Fibroblast of pulmonary artery (primary cell): Measurements from ENCODE around the gene BCKDHB.
A peak's percentile ranks its signal among the peaks of the same experiment; 100 is the strongest.
"Not testable (repeated sequence)": the region's sequence is repeated elsewhere in the genome, so short reads cannot be mapped to it uniquely, and the experiment has no call there.

Experiments
- DNase-seq: peaks from one replicate; pipeline ENCODE4 v3.0.0-alpha.2; 2010; ENCODE audit warnings: low read depth
- H3K4me3 ChIP-seq: replicated peaks from 2 replicates; pipeline ENCODE4 v1.5.1; 2011; ENCODE audit warnings: low read depth, mild to moderate bottlenecking, control low read depth, low read length, moderate library complexity
- TF ChIP-seq, protein P1 (sequence below): IDR thresholded peaks from 2 replicates; pipeline ENCODE4 v1.5.1; 2011; ENCODE audit warnings: mild to moderate bottlenecking, control low read depth, low read length, inconsistent platforms; ENCODE audit errors: missing control alignments

BCKDHB gene

DNA sequence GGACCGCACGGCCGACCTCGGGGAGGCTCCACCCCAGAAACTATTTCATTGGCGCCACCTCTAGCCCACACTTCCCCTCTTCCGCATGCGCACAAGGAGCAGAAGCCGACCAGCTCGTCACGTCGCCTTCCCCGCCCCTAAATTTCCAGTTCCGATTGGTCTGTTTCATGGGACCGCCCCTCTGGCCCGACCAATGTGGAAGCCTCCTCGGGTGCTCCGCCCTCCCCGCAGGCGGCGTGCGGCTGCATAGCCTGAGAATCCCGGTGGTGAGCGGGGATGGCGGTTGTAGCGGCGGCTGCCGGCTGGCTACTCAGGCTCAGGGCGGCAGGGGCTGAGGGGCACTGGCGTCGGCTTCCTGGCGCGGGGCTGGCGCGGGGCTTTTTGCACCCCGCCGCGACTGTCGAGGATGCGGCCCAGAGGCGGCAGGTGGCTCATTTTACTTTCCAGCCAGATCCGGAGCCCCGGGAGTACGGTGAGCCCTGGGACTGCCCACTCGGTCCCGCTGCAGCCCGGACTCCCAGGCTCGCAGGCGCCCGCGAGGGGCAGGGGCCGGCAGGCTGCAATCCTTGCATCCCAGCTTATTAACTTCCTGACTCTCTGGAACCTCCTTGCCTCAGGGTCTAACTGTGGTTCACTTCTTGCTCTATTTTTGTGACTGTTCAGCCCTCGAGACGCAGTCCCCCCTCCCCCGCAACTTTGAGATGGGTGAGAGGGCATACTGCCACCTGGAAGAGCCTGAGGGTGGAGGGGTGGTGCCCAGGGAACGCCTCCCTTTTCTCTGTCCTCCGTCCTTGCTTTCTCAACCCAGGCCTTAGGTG lies at the start of gene BCKDHB:
Gene BCKDHB, plus strand, starts transcription at position 254 of the 818 bp plus-strand sequence. Its CDS starts 23 bp downstream, at position 277.
- DNase-seq, result peak; percentile 98
- peak within 1 kb of the TSS; percentile 73 for H3K4me3 ChIP-seq
- TF ChIP-seq, protein P1, sequence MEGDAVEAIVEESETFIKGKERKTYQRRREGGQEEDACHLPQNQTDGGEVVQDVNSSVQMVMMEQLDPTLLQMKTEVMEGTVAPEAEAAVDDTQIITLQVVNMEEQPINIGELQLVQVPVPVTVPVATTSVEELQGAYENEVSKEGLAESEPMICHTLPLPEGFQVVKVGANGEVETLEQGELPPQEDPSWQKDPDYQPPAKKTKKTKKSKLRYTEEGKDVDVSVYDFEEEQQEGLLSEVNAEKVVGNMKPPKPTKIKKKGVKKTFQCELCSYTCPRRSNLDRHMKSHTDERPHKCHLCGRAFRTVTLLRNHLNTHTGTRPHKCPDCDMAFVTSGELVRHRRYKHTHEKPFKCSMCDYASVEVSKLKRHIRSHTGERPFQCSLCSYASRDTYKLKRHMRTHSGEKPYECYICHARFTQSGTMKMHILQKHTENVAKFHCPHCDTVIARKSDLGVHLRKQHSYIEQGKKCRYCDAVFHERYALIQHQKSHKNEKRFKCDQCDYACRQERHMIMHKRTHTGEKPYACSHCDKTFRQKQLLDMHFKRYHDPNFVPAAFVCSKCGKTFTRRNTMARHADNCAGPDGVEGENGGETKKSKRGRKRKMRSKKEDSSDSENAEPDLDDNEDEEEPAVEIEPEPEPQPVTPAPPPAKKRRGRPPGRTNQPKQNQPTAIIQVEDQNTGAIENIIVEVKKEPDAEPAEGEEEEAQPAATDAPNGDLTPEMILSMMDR, result no peak

DNA sequence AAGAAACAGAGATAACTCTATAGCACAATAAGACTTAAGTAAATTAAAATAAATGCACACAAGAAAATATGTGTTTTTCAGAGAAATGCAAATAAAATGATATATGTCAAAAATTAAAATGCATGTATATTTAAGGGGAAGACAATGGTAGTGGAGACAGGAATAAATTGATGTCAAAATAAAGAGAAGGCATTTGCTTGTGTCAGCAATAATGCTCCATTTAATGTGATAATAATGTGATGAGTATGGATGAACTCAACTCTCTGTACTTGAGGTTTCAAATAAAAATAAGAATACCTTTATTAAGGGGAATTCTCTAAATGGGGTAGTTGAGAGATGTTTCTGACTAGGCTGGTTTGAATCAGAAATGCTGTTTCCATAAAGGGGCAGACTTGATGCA lies 45.7 kb upstream of the BCKDHB start:
- DNase-seq, result no peak
- no peak overlapping the region for H3K4me3 ChIP-seq
- TF ChIP-seq, protein P1, result no peak

DNA sequence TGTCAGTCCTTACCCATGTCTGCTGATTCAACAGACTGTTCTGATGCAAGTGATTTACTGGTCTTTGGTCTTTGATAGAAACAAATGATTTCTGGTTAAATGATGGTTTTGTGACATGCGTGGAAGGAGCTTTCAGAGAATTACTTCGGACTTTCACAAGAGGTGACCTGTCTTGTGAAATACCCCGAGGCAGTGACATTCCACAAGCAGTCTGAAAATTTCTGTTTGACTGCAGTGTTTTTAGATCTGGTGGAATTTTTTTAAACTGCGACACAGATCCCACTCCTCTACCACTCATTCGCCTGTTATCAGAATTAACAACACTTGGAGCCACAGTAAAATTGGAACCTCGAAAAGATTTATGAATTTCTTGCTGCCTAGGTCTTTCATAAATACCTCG lies 38.3 kb upstream of the BCKDHB start:
- not testable (repeated sequence) for DNase-seq, H3K4me3 ChIP-seq

DNA sequence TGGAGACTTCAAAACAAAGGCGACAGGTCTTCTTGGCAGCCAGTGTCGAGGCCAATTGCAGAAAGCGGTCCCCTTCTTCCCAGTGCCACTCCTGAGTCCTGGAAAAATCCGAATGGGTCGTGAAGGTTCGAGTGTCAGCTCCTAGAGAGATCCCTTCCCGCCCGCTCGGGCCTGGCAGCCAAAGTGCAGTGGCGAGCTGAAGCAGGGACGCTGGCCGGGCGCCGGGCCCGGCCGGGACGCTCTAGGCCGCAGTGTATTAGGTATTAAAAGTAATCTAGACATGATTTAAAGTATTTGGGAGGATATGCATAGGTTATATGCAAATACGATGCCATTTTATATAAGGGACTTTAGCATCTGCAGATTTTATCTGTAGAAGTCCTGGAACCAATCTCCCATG lies 36.0 kb upstream of the BCKDHB start:
- H3K4me3 ChIP-seq, result not testable (repeated sequence)

DNA sequence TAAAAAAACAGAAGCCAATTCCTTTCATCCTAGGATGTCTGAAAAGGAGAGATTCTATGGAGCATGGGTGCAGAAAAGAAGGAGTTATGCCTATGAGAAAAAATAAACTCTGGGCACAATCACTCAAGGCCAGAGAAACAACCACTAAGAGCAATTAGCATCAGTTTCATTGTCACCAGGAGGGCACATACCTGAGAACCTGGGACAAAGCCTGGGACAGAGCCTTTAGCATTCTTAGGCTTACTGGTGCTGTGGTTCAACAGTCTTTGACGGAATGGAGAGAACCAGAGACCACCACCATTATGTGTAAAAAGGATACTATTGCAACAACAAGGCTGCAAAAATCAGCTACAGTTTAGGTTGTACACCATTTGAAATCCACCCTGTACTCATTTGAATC lies 29.4 kb upstream of the BCKDHB start:
- H3K4me3 ChIP-seq, result no peak overlapping the region
- DNase-seq, result no peak
- TF ChIP-seq, protein P1, result no peak

More for the DNA sequence above, 36.0 kb upstream of the BCKDHB start:
- not testable (repeated sequence) for DNase-seq

DNA sequence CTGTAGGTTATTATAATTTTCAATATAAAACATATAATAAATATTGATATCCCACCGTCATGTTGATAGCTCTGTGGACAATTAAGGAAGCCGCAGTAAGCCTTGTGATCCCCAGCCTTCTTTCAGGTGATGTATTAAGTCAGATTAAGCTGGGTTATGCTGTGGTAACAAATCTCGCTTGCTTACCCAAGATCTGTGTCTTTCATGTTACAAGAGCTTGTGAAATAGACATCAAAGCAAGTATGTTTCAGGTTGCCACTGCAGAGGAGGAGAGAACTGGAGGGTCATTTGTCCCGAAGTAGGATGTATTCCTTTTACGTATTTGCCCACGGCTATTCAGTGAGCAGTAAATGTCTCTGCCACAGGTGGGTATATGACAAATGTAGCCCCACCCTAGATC lies 17.8 kb upstream of the BCKDHB start:
- no peak overlapping the region for H3K4me3 ChIP-seq
- TF ChIP-seq, protein P1, result no peak
- no peak for DNase-seq

DNA sequence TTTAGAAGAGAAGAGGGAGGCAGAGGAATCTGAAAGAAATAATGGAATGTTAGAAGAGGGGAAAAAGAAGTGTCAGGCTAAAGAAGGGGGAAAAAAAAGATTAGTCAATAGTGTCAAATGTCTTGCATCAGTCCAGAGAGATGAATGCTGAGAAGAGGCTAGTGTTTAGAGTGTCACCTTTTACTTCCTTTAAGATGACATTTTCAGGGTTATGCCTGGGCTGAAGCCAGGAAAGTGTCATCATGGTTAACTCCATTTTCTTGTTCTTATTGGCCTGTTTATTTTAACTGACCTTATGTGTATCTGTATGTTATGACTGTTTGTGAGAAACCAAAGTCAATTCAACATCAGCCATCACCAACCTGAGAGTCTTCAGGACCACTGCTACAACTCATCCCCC lies 15.0 kb upstream of the BCKDHB start:
- TF ChIP-seq, protein P1, result no peak
- no peak for DNase-seq
- no peak overlapping the region for H3K4me3 ChIP-seq

DNA sequence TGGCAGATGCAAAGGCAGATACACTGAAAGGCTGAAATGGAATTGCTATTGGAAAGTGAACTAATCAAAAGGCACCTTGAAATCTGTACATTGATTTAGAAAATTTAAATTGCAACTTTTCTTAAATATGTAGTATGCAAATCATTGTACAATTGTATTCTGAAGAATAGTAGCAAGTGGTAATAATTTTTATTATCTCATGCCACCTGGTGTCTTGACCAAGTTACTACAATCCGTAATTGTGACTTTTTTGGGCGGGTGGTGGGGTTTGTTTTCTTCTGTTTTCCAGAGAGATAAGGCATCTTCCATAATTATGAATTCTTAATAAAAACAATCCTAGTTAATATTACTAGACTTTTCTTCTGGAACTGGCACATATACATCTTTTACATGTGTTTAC lies 12.5 kb upstream of the BCKDHB start:
- TF ChIP-seq, protein P1, result peak; percentile 54
- H3K4me3 ChIP-seq, result no peak overlapping the region
- peak; percentile 46 for DNase-seq
